D721Med (cell line): Measurements from ENCODE around the gene FBXO34.
A peak's percentile ranks its signal among the peaks of the same experiment; 100 is the strongest.

Source experiments
- DNase-seq: peaks from one replicate; pipeline ENCODE4 v3.0.0; 2011; ENCODE audit warnings: low spot score; ENCODE audit not compliant: insufficient read length
- FAIRE-seq: peaks from 2 replicates; lab custom pipeline; 2011; peaks lifted over from hg19 to GRCh38; lab: Jason Lieb, UNC
- CTCF ChIP-seq: IDR thresholded peaks from 2 replicates; pipeline ENCODE4 v1.5.1; 2012; ENCODE audit warnings: mild to moderate bottlenecking, control low read depth; ENCODE audit not compliant: insufficient read depth; ENCODE audit errors: missing control alignments

FBXO34 gene

GRCh38 chr14:55270832-55271571 is at the start of gene FBXO34:
FBXO34 (plus strand) TSS chr14:55271421; CDS start chr14:55350391, 78,970 bp downstream.
- FAIRE-seq: no peak
- peak; percentile 98 for TF ChIP-seq CTCF
- peak; percentile 74 for DNase-seq

- DNase-seq (no peak), FAIRE-seq (no peak)
- no peak for TF ChIP-seq CTCF
These were observed 49.3 kb upstream of the FBXO34 start for GRCh38 chr14:55221968-55222367.

GRCh38 chr14:55223364-55223763 is 47.9 kb upstream of the FBXO34 start:
- no peak for FAIRE-seq
- no peak for TF ChIP-seq CTCF
- no peak for DNase-seq

- FAIRE-seq (no peak), DNase-seq (no peak)
- TF ChIP-seq CTCF: no peak
These were observed 43.0 kb upstream of the FBXO34 start for GRCh38 chr14:55228261-55228660.

- DNase-seq (no peak), FAIRE-seq (no peak)
- no peak for TF ChIP-seq CTCF
These were observed 37.6 kb upstream of the FBXO34 start for GRCh38 chr14:55233591-55233990.

GRCh38 chr14:55238019-55238680 is 33.1 kb upstream of the FBXO34 start:
- no peak for FAIRE-seq
- DNase-seq: no peak

More at GRCh38 chr14:55238019-55238680, 33.1 kb upstream of the FBXO34 start:
- no peak for TF ChIP-seq CTCF
